Stomach (tissue), 4 donors: Measurements from ENCODE around the gene TRERF1.

Source experiments
- EP300 ChIP-seq: sonication (generic); formaldehyde crosslinking; IDR thresholded peaks from one replicate; pipeline ENCODE4 v1.6.1; 2017; ENCODE audit warnings: antibody characterized with exemption
- TF ChIP-seq, protein P1 (sequence below), 7 experiments: fragments of 450-650 bp in 4 of 7; fragments of 200-600 bp in 3 of 7; sonication (generic) in 3 of 7; IDR thresholded peaks; one replicate each; pipeline ENCODE4 v1.5.1; 2016 to 2019; ENCODE audit warnings: antibody characterized with exemption in 7 of 7, control low read depth in 2 of 7, mild to moderate bottlenecking in 1 of 7

DNA sequence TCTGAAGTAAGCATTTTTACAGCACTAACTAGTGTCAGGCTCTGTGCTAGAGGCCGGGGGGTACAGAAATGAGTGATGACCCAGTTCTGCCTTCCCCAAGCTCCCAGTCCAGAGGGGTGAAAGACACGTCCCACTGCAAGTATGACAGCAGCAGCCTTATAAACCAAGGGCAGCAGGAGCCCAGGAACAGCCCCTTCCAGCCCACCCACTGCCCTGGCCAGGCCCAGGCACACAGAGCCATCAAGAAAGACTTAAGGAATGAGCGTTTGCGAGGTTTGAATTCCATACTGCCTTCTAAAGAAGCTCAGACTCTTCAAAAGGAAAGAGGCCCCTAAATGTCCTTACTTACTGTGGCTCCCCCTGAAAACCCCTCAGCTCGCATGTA, 10.0 kb downstream of the TRERF1 start:
- TF ChIP-seq, protein P1, sequence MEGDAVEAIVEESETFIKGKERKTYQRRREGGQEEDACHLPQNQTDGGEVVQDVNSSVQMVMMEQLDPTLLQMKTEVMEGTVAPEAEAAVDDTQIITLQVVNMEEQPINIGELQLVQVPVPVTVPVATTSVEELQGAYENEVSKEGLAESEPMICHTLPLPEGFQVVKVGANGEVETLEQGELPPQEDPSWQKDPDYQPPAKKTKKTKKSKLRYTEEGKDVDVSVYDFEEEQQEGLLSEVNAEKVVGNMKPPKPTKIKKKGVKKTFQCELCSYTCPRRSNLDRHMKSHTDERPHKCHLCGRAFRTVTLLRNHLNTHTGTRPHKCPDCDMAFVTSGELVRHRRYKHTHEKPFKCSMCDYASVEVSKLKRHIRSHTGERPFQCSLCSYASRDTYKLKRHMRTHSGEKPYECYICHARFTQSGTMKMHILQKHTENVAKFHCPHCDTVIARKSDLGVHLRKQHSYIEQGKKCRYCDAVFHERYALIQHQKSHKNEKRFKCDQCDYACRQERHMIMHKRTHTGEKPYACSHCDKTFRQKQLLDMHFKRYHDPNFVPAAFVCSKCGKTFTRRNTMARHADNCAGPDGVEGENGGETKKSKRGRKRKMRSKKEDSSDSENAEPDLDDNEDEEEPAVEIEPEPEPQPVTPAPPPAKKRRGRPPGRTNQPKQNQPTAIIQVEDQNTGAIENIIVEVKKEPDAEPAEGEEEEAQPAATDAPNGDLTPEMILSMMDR (IDR thresholded peaks at IDR 0.05) = no peak
- TF ChIP-seq EP300 = no peak
